Activated naive CD4-positive, alpha-beta T cell treated with anti-CD3 and anti-CD28 coated beads, Interleukin-2, amount 50 U/mL, for 24 hours (primary cell): ENCODE measurements around the gene TBPL1.

ENCODE experiments used
- H3K27ac Mint-ChIP-seq: one replicate; pipeline ENCODE4 v1.8.0; 2021; ENCODE audit warnings: mild to moderate bottlenecking, mixed read lengths
- H3K27me3 Mint-ChIP-seq: one replicate; pipeline ENCODE4 v1.8.0; 2021; ENCODE audit warnings: mixed read lengths
- H3K36me3 Mint-ChIP-seq: one replicate; pipeline ENCODE4 v1.8.0; 2021; ENCODE audit warnings: mixed read lengths
- H3K4me1 Mint-ChIP-seq: one replicate; pipeline ENCODE4 v1.8.0; 2021; ENCODE audit warnings: mixed read lengths
- H3K4me3 Mint-ChIP-seq: one replicate; pipeline ENCODE4 v1.8.0; 2021; ENCODE audit warnings: mild to moderate bottlenecking, mixed read lengths
- H3K9me3 Mint-ChIP-seq: one replicate; pipeline ENCODE4 v1.8.0; 2021; ENCODE audit warnings: mixed read lengths

The TBPL1 gene

DNA sequence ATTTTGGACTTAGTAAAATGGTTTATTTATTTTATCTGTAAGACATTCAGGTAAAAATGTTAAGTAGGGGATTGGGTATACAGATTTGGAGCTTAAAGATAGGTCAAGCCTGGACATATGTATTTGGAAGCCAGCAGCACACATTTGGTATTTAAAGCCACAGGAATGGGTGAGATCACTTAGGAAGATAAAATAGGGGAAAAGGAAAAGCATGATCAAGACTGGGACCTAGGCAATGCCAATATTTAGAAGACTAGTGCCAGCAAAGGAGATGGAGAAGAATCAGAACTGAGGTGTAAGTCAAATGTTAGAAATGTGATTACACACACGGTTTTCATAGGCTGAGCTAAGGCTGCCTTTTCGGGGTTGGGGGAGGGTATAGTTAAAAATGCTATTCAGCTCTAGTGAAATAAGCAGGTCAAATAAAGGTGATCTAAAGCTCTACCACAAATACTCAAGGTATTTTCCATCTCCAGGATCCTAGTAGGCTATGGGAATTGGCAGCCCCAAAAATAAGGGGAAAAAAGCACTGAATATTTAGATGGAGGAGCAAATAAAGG lies 78.8 kb downstream of the TBPL1 start:
- Mint-ChIP-seq H3K36me3 (no peaks in the 10 kb centered on the region), H3K9me3 (no peaks in the 10 kb centered on the region), H3K4me1 (no peaks in the 10 kb centered on the region), H3K27ac (no peak overlapping the region), H3K4me3 (no peak overlapping the region), H3K27me3 (no peaks in the 10 kb centered on the region)

GRCh38 chr6:134034478-134034877 lies 81.5 kb downstream of the TBPL1 start:
- no peaks in the 10 kb centered on the region for H3K4me1 Mint-ChIP-seq
- H3K9me3 Mint-ChIP-seq = no peaks in the 10 kb centered on the region
- no peak overlapping the region for H3K27ac Mint-ChIP-seq
- H3K36me3 Mint-ChIP-seq = no peaks in the 10 kb centered on the region
- H3K27me3 Mint-ChIP-seq = no peaks in the 10 kb centered on the region
- no peak overlapping the region for H3K4me3 Mint-ChIP-seq

GRCh38 chr6:134034961-134035822 lies 82.2 kb downstream of the TBPL1 start:
- no peaks in the 10 kb centered on the region for H3K27me3 Mint-ChIP-seq
- no peaks in the 10 kb centered on the region for H3K36me3 Mint-ChIP-seq
- H3K4me1 Mint-ChIP-seq = no peaks in the 10 kb centered on the region
- H3K9me3 Mint-ChIP-seq = no peaks in the 10 kb centered on the region
- H3K27ac Mint-ChIP-seq = no peak overlapping the region
- H3K4me3 Mint-ChIP-seq = no peak overlapping the region

- H3K4me3 Mint-ChIP-seq = no peak overlapping the region
- no peak overlapping the region for H3K27ac Mint-ChIP-seq
- H3K27me3 Mint-ChIP-seq = no peaks in the 10 kb centered on the region
- H3K36me3 Mint-ChIP-seq = no peaks in the 10 kb centered on the region
- H3K9me3 Mint-ChIP-seq = no peaks in the 10 kb centered on the region
- no peaks in the 10 kb centered on the region for H3K4me1 Mint-ChIP-seq
Measured at GRCh38 chr6:134035823-134036296, 82.8 kb downstream of the TBPL1 start.

DNA sequence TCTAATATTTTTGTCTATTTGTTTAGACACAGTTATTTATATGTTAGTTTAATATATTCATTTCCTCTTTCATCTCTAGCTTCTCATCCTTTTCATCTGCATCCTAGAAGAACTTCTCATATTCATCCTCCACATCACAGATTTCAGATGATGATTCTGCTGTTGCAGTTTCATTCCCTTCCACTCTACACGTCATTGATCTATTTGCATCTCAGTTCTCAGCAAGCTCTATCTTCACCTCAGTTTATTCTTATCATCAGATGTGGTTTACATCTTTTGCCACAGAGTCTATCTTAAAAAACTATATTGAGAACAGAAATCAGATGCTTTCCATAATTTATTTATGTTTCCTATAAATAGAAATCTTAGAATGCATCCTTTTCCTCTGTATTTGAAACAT lies 86.1 kb downstream of the TBPL1 start:
- Mint-ChIP-seq H3K9me3 (no peaks in the 10 kb centered on the region), H3K36me3 (peaks cover 5% of the 10 kb centered on the region), H3K27ac (no peak overlapping the region)

More for the DNA sequence above, 86.1 kb downstream of the TBPL1 start:
- Mint-ChIP-seq H3K27me3 (no peaks in the 10 kb centered on the region), H3K4me1 (no peaks in the 10 kb centered on the region), H3K4me3 (no peak overlapping the region)
